NCI-H187 (cell line): ENCODE results near the gene MYO10.
A peak's percentile ranks its signal among the peaks of the same experiment; 100 is the strongest.
"Not testable (repeated sequence)": the region's sequence is repeated elsewhere in the genome, so short reads cannot be mapped to it uniquely, and the experiment has no call there.

Experiments used
- DNase-seq, 2 experiments: peaks; one replicate each; lab custom pipeline; 2025; lab: John Stamatoyannopoulos, UW

Gene MYO10

GRCh38 chr5:16936150-16936988 lies at the start of gene MYO10:
Gene MYO10 (minus strand): TSS chr5:16936288. CDS start chr5:16935808, 480 bp downstream.
- peak; percentile 64 to 89 for DNase-seq

GRCh38 chr5:16985304-16985703 lies 49.2 kb upstream of the MYO10 start:
- DNase-seq, result not testable (repeated sequence)

- no peak for DNase-seq
Measured at GRCh38 chr5:16983972-16984371, 47.9 kb upstream of the MYO10 start.

GRCh38 chr5:16983022-16983639 lies 47.0 kb upstream of the MYO10 start:
- no peak for DNase-seq

GRCh38 chr5:16981700-16982099 lies 45.6 kb upstream of the MYO10 start:
- DNase-seq, result no peak

GRCh38 chr5:16980983-16981382 lies 44.9 kb upstream of the MYO10 start:
- DNase-seq, result no peak

GRCh38 chr5:16978296-16978695 lies 42.2 kb upstream of the MYO10 start:
- no peak for DNase-seq

GRCh38 chr5:16976625-16977008 lies 40.5 kb upstream of the MYO10 start:
- no peak for DNase-seq

GRCh38 chr5:16975950-16976624 lies 40.0 kb upstream of the MYO10 start:
- no peak for DNase-seq

- no peak for DNase-seq
Measured at GRCh38 chr5:16974981-16975380, 38.9 kb upstream of the MYO10 start.

- no peak for DNase-seq
Measured at GRCh38 chr5:16970826-16971225, 34.7 kb upstream of the MYO10 start.

- DNase-seq, result no peak
Measured at GRCh38 chr5:16970260-16970659, 34.2 kb upstream of the MYO10 start.

GRCh38 chr5:16965581-16965980 lies 29.5 kb upstream of the MYO10 start:
- DNase-seq, result no peak

GRCh38 chr5:16963821-16964220 lies 27.7 kb upstream of the MYO10 start:
- DNase-seq, result no peak

GRCh38 chr5:16961131-16961530 lies 25.0 kb upstream of the MYO10 start:
- DNase-seq, result no peak

GRCh38 chr5:16957304-16958196 lies 21.5 kb upstream of the MYO10 start:
- no peak for DNase-seq

GRCh38 chr5:16953729-16954128 lies 17.6 kb upstream of the MYO10 start:
- no peak for DNase-seq

GRCh38 chr5:16952968-16953671 lies 17.0 kb upstream of the MYO10 start:
- DNase-seq, result no peak

GRCh38 chr5:16946725-16947124 lies 10.6 kb upstream of the MYO10 start:
- no peak for DNase-seq

- no peak for DNase-seq
Measured at GRCh38 chr5:16944816-16945562, 8.9 kb upstream of the MYO10 start.
